HG03103 (cell line): ENCODE results near the gene RIMS1.

Source experiments
- ATAC-seq: cut with Tn5 transposase; IDR thresholded peaks from one replicate; pipeline ENCODE4 v1.9.1; 2021; ENCODE audit warnings: low read depth; ENCODE audit not compliant: unreplicated experiment

RIMS1 gene

GRCh38 chr6:72216222-72217068 is 330.1 kb downstream of the RIMS1 start:
- no peak for ATAC-seq

GRCh38 chr6:72217626-72218025 is 331.3 kb downstream of the RIMS1 start:
- no peak for ATAC-seq

- peak; percentile 89 for ATAC-seq
Observed at GRCh38 chr6:72218125-72218524, 331.8 kb downstream of the RIMS1 start.

- ATAC-seq, result no peak
Observed at GRCh38 chr6:72219536-72219935, 333.2 kb downstream of the RIMS1 start.

- ATAC-seq, result no peak
Observed at GRCh38 chr6:72238021-72238420, 351.7 kb downstream of the RIMS1 start.

- no peak for ATAC-seq
Observed at GRCh38 chr6:72238900-72239299, 352.6 kb downstream of the RIMS1 start.

- ATAC-seq, result no peak
Observed at GRCh38 chr6:72245565-72245964, 359.2 kb downstream of the RIMS1 start.

GRCh38 chr6:72246926-72247325 is 360.6 kb downstream of the RIMS1 start:
- no peak for ATAC-seq

GRCh38 chr6:72248621-72249020 is 362.3 kb downstream of the RIMS1 start:
- no peak for ATAC-seq

GRCh38 chr6:72250664-72251063 is 364.3 kb downstream of the RIMS1 start:
- ATAC-seq, result no peak

GRCh38 chr6:72260489-72260888 is 374.1 kb downstream of the RIMS1 start:
- ATAC-seq, result no peak

- no peak for ATAC-seq
Observed at GRCh38 chr6:72261554-72261953, 375.2 kb downstream of the RIMS1 start.

GRCh38 chr6:72262254-72262653 is 375.9 kb downstream of the RIMS1 start:
- no peak for ATAC-seq

GRCh38 chr6:72267470-72267869 is 381.1 kb downstream of the RIMS1 start:
- no peak for ATAC-seq

GRCh38 chr6:72271531-72271930 is 385.2 kb downstream of the RIMS1 start:
- no peak for ATAC-seq

GRCh38 chr6:72272958-72273357 is 386.6 kb downstream of the RIMS1 start:
- no peak for ATAC-seq

- no peak for ATAC-seq
Observed at GRCh38 chr6:72275888-72276287, 389.5 kb downstream of the RIMS1 start.

- no peak for ATAC-seq
Observed at GRCh38 chr6:72282201-72282600, 395.9 kb downstream of the RIMS1 start.

GRCh38 chr6:72283571-72283970 is 397.2 kb downstream of the RIMS1 start:
- no peak for ATAC-seq

- no peak for ATAC-seq
Observed at GRCh38 chr6:72286911-72287311, 400.6 kb downstream of the RIMS1 start.

GRCh38 chr6:72287801-72288200 is 401.5 kb downstream of the RIMS1 start:
- ATAC-seq, result no peak

- no peak for ATAC-seq
Observed at GRCh38 chr6:72288592-72288991, 402.2 kb downstream of the RIMS1 start.

GRCh38 chr6:72290620-72291019 is 404.3 kb downstream of the RIMS1 start:
- ATAC-seq, result no peak
